Neuronal stem cell (in vitro differentiated cells): ENCODE measurements around the gene WSB1.

Source experiments
- DNase-seq: peaks from one replicate; pipeline ENCODE4 v3.0.0-alpha.2; 2013; ENCODE audit warnings: low spot score
- H2AFZ ChIP-seq: one replicate; pipeline ENCODE4 v1.6.1; 2013; ENCODE audit warnings: mild to moderate bottlenecking, low read length, inconsistent platforms
- H2AK5ac ChIP-seq: 2 replicates; pipeline ENCODE4 v1.6.1; 2013; ENCODE audit warnings: low read depth, mild to moderate bottlenecking, inconsistent platforms, low read length, moderate library complexity, mixed read lengths
- H2BK120ac ChIP-seq: 2 replicates; pipeline ENCODE4 v1.6.1; 2013; ENCODE audit warnings: low read depth, mild to moderate bottlenecking, inconsistent platforms, low read length, moderate library complexity, mixed read lengths
- H2BK12ac ChIP-seq: one replicate; pipeline ENCODE4 v1.6.1; 2013; ENCODE audit warnings: low read length, inconsistent platforms
- H2BK15ac ChIP-seq: 2 replicates; pipeline ENCODE4 v1.6.1; 2013; ENCODE audit warnings: mild to moderate bottlenecking, low read length, inconsistent platforms, mixed read lengths
- H2BK5ac ChIP-seq: one replicate; pipeline ENCODE4 v1.6.1; 2013; ENCODE audit warnings: inconsistent platforms, mild to moderate bottlenecking, low read length, moderate library complexity
- H3K14ac ChIP-seq: one replicate; pipeline ENCODE4 v1.6.1; 2013; ENCODE audit warnings: low read length, inconsistent platforms
- H3K18ac ChIP-seq: 2 replicates; pipeline ENCODE4 v1.6.1; 2013; ENCODE audit warnings: low read length, inconsistent platforms
- H3K23ac ChIP-seq: 2 replicates; pipeline ENCODE4 v1.6.1; 2013; ENCODE audit warnings: low read depth, mild to moderate bottlenecking, mixed read lengths, low read length, inconsistent platforms; ENCODE audit not compliant: poor library complexity
- H3K27ac ChIP-seq: replicated peaks from 3 replicates; pipeline ENCODE4 v1.5.1; 2013; ENCODE audit warnings: low read length, inconsistent platforms
- H3K27me3 ChIP-seq, 3 experiments: 2 replicates each; pipeline ENCODE4 v1.6.1; 2013; ENCODE audit warnings: low read length in 3 of 3, mild to moderate bottlenecking in 2 of 3, inconsistent platforms in 1 of 3, low read depth in 1 of 3, mixed read lengths in 1 of 3, moderate library complexity in 1 of 3; ENCODE audit not compliant: control insufficient read depth in 3 of 3, insufficient read depth in 3 of 3
- H3K36me3 ChIP-seq, 2 donors: replicated peaks in 1 of 2; 2 replicates each; pipeline ENCODE4 v1.6.1; 2013; ENCODE audit warnings: low read length in 2 of 2; ENCODE audit not compliant: control insufficient read depth in 2 of 2, insufficient read depth in 2 of 2
- H3K4ac ChIP-seq: 2 replicates; pipeline ENCODE4 v1.6.1; 2013; ENCODE audit warnings: inconsistent platforms, mild to moderate bottlenecking, low read length, moderate library complexity
- H3K4me1 ChIP-seq, 2 donors: 1 replicate in 1 of 2; 2 replicates in 1 of 2; pipeline ENCODE4 v1.6.1; 2013; ENCODE audit warnings: low read length in 2 of 2, low read depth in 1 of 2; ENCODE audit not compliant: control insufficient read depth in 2 of 2, insufficient read depth in 1 of 2
- H3K4me2 ChIP-seq: one replicate; pipeline ENCODE4 v1.6.1; 2013; ENCODE audit warnings: mild to moderate bottlenecking, low read length, inconsistent platforms; ENCODE audit not compliant: insufficient read depth, poor library complexity, severe bottlenecking
- H3K4me3 ChIP-seq, 2 donors: 2 replicates each; pipeline ENCODE4 v1.5.1; 2013; ENCODE audit warnings: low read length in 2 of 2, mild to moderate bottlenecking in 2 of 2, inconsistent platforms in 1 of 2, moderate library complexity in 1 of 2
- H3K79me1 ChIP-seq: one replicate; pipeline ENCODE4 v1.6.1; 2013; ENCODE audit warnings: low read depth, mild to moderate bottlenecking, inconsistent platforms, low read length, moderate library complexity
- H3K9ac ChIP-seq: one replicate; pipeline ENCODE4 v1.6.1; 2013; ENCODE audit warnings: mild to moderate bottlenecking, low read depth, low read length, inconsistent platforms; ENCODE audit not compliant: poor library complexity
- H3K9me3 ChIP-seq, 2 donors: replicated peaks in 1 of 2; 2 replicates each; pipeline versions ENCODE3 to v1.6.1; 2013; ENCODE audit warnings: low read length in 2 of 2, mild to moderate bottlenecking in 2 of 2, inconsistent platforms in 1 of 2, low read depth in 1 of 2, mixed read lengths in 1 of 2, moderate library complexity in 1 of 2; ENCODE audit not compliant: control insufficient read depth in 2 of 2, insufficient read depth in 1 of 2
- H4K8ac ChIP-seq: one replicate; pipeline ENCODE4 v1.6.1; 2013; ENCODE audit warnings: low read depth, mild to moderate bottlenecking, inconsistent platforms, low read length, moderate library complexity
- H4K91ac ChIP-seq: one replicate; pipeline ENCODE4 v1.6.1; 2013; ENCODE audit warnings: low read length, low read depth, mild to moderate bottlenecking, inconsistent platforms; ENCODE audit not compliant: poor library complexity
- WGBS, 2 donors: extraction: QIAGEN DNeasy Blood & Tissue Kit; methylation state at CpG; one replicate each; pipeline ENCODE4 v1.1.7; 2013; ENCODE audit warnings: missing lambda C conversion rate in 2 of 2, mixed read lengths in 1 of 2; ENCODE audit not compliant: insufficient read length in 2 of 2, insufficient replicate concordance in 1 of 2; ENCODE audit errors: extremely low coverage in 2 of 2; 5-methylcytosine and 5-hydroxymethylcytosine counted together

Gene WSB1

GRCh38 chr17:27326051-27326450, 32.1 kb downstream of the WSB1 start:
- Histone ChIP-seq H2BK5ac (no peak overlapping the region), H4K8ac (no peak overlapping the region), H2BK120ac (no peak overlapping the region), H2AFZ (no peak overlapping the region), H2BK12ac (no peak overlapping the region), H3K23ac (no peak overlapping the region), H3K79me1 (no peaks in the 10 kb centered on the region), H3K9me3 (no peaks in the 10 kb centered on the region), H3K36me3 (no peaks in the 10 kb centered on the region), H2AK5ac (no peak overlapping the region), H3K14ac (no peak overlapping the region), H4K91ac (no peak overlapping the region), H3K4me2 (no peak overlapping the region), H3K27me3 (no peaks in the 10 kb centered on the region), H3K18ac (no peak overlapping the region), H3K4me1 (peaks cover 0 to 3% of the 10 kb centered on the region in 2 donors), H3K9ac (no peak overlapping the region), H3K4me3 (no peak overlapping the region), H3K27ac (no peak overlapping the region), H3K4ac (no peak overlapping the region), H2BK15ac (no peak overlapping the region)
- WGBS, 2 donors: no CpG with 5 or more reads among the region's 2 CpGs
- no peak for DNase-seq

GRCh38 chr17:27326585-27326984, 32.7 kb downstream of the WSB1 start:
- no CpG with 5 or more reads among the region's 1 CpG for WGBS, 2 donors
- H2BK12ac ChIP-seq: no peak overlapping the region

GRCh38 chr17:27327397-27327796, 33.5 kb downstream of the WSB1 start:
- no peaks in the 10 kb centered on the region for H3K79me1 ChIP-seq
- H3K36me3 ChIP-seq: no peaks in the 10 kb centered on the region
- no peak overlapping the region for H2BK15ac ChIP-seq
- H3K14ac ChIP-seq: no peak overlapping the region
- no peak overlapping the region for H3K18ac ChIP-seq
- H4K91ac ChIP-seq: no peak overlapping the region
- no peak overlapping the region for H2BK5ac ChIP-seq
- H2AFZ ChIP-seq: no peak overlapping the region
- H3K4me1 ChIP-seq: peaks cover 3 to 12% of the 10 kb centered on the region in 2 donors
- no peak overlapping the region for H4K8ac ChIP-seq
- no peak overlapping the region for H3K27ac ChIP-seq
- no peak overlapping the region for H2AK5ac ChIP-seq
- no peak overlapping the region for H2BK12ac ChIP-seq
- H2BK120ac ChIP-seq: no peak overlapping the region
- no peak overlapping the region for H3K4me3 ChIP-seq
- no peak overlapping the region for H3K4me2 ChIP-seq
- no peaks in the 10 kb centered on the region for H3K9me3 ChIP-seq
- no peak overlapping the region for H3K9ac ChIP-seq
- no peak overlapping the region for H3K23ac ChIP-seq
- no peak for DNase-seq
- H3K4ac ChIP-seq: no peak overlapping the region
- no CpG with 5 or more reads among the region's 7 CpGs for WGBS, 2 donors
- no peaks in the 10 kb centered on the region for H3K27me3 ChIP-seq

More at GRCh38 chr17:27326585-27326984, 32.7 kb downstream of the WSB1 start:
- DNase-seq: no peak
- Histone ChIP-seq H2AK5ac (no peak overlapping the region), H3K14ac (no peak overlapping the region), H3K4me2 (no peak overlapping the region), H3K4ac (no peak overlapping the region), H4K91ac (no peak overlapping the region), H3K27me3 (no peaks in the 10 kb centered on the region), H3K36me3 (no peaks in the 10 kb centered on the region), H2BK15ac (no peak overlapping the region), H3K4me3 (no peak overlapping the region), H2AFZ (no peak overlapping the region), H2BK120ac (no peak overlapping the region), H3K18ac (no peak overlapping the region), H3K79me1 (no peaks in the 10 kb centered on the region), H4K8ac (no peak overlapping the region), H3K9me3 (no peaks in the 10 kb centered on the region), H3K4me1 (peaks cover 0 to 6% of the 10 kb centered on the region in 2 donors), H3K23ac (no peak overlapping the region), H2BK5ac (no peak overlapping the region), H3K27ac (no peak overlapping the region), H3K9ac (no peak overlapping the region)

DNA sequence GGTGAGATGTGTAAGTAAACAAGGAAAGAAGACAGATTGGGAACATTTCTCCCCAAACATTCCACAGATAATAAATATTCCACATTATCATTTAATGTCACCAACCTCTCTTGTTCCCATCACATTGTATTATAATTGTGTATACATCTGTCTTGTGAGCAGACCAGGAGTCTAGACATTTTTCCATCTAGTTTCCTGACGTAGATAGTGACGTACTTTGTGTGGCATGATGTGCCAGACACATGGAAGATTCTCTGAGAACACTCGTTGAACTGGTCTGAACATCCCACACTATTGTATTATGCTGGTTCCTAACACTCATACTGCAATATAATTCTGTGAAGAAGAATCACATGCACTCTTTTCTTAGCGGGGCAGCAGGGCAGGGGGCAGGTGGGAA, 34.0 kb downstream of the WSB1 start:
- peaks cover 5 to 14% of the 10 kb centered on the region in 2 donors for H3K4me1 ChIP-seq
- no peak overlapping the region for H2BK12ac ChIP-seq
- no peak overlapping the region for H3K27ac ChIP-seq
- H3K18ac ChIP-seq: no peak overlapping the region
- H3K4me3 ChIP-seq: no peak overlapping the region
- no peak overlapping the region for H2AFZ ChIP-seq
- no peak overlapping the region for H3K9ac ChIP-seq
- no peak overlapping the region for H3K23ac ChIP-seq
- no peaks in the 10 kb centered on the region for H3K27me3 ChIP-seq
- no peak overlapping the region for H2AK5ac ChIP-seq
- H2BK120ac ChIP-seq: no peak overlapping the region
- H3K4ac ChIP-seq: no peak overlapping the region
- H3K79me1 ChIP-seq: no peaks in the 10 kb centered on the region
- H3K36me3 ChIP-seq: no peaks in the 10 kb centered on the region
- no peak overlapping the region for H3K4me2 ChIP-seq
- H4K8ac ChIP-seq: no peak overlapping the region
- H3K14ac ChIP-seq: no peak overlapping the region
- no peak overlapping the region for H2BK5ac ChIP-seq
- H3K9me3 ChIP-seq: no peaks in the 10 kb centered on the region
- no peak overlapping the region for H4K91ac ChIP-seq
- H2BK15ac ChIP-seq: no peak overlapping the region
- WGBS, 2 donors: no CpG with 5 or more reads among the region's 4 CpGs
- DNase-seq: no peak
